GM12892 (cell line): ENCODE results near the gene KBTBD7.

ENCODE experiments used
- POLR2A ChIP-seq: IDR thresholded peaks from 2 replicates; pipeline ENCODE4 v1.6.1; 2011; ENCODE audit warnings: low read depth, low read length, control low read depth
- POLR2AphosphoS5 ChIP-seq: IDR thresholded peaks from 2 replicates; pipeline ENCODE4 v1.6.1; 2011; ENCODE audit warnings: low read depth, low read length, control low read depth

- no peak for TF ChIP-seq POLR2A
- no peak for TF ChIP-seq POLR2AphosphoS5
These were observed 36.8 kb upstream of the KBTBD7 start for GRCh38 chr13:41231025-41231677.
